ENCODE results near the gene ARID2.

The ARID2 gene

GRCh38 chr12:45720069-45720468 is 9.4 kb upstream of the ARID2 start:
- TF ChIP-seq CTCF (IDR thresholded peaks at IDR 0.05) = no peak
- H3K27ac ChIP-seq = no peak overlapping the region

- TF ChIP-seq CTCF (IDR thresholded peaks at IDR 0.05) = no peak
- no peak for TF ChIP-seq ZFX (IDR thresholded peaks at IDR 0.05; ENCODE audit: borderline replicate concordance)
- H3K27ac ChIP-seq = no peak overlapping the region
Measured at GRCh38 chr12:45721369-45721768, 8.1 kb upstream of the ARID2 start.

GRCh38 chr12:45721954-45722353 is 7.6 kb upstream of the ARID2 start:
- no peak overlapping the region for H3K27ac ChIP-seq
- no peak for TF ChIP-seq CTCF (IDR thresholded peaks at IDR 0.05)
- TF ChIP-seq ZFX (IDR thresholded peaks at IDR 0.05; ENCODE audit: borderline replicate concordance) = no peak

GRCh38 chr12:45725631-45726602 is 3.6 kb upstream of the ARID2 start:
- H3K27ac ChIP-seq = peak overlapping the region; percentile 99
- TF ChIP-seq CTCF (IDR thresholded peaks at IDR 0.05) = peak; percentile 98
- no peak for TF ChIP-seq ZFX (IDR thresholded peaks at IDR 0.05; ENCODE audit: borderline replicate concordance)

GRCh38 chr12:45726603-45727300 is 2.8 kb upstream of the ARID2 start:
- TF ChIP-seq CTCF (IDR thresholded peaks at IDR 0.05) (no peak), ZFX (IDR thresholded peaks at IDR 0.05; ENCODE audit: borderline replicate concordance) (no peak)
- peak overlapping the region; percentile 99 for H3K27ac ChIP-seq

GRCh38 chr12:45727301-45727979 is 2.1 kb upstream of the ARID2 start:
- peak overlapping the region; percentile 99 for H3K27ac ChIP-seq
- TF ChIP-seq CTCF (IDR thresholded peaks at IDR 0.05) (no peak), ZFX (IDR thresholded peaks at IDR 0.05; ENCODE audit: borderline replicate concordance) (no peak)

Measured in 22Rv1 (cell line).